ENCODE measurements around the gene ROBO3. TPM values are rescaled to one million over a fixed set of nuclear protein-coding genes. Genes with fewer than 3 reads are reported as not detected.

ROBO3 gene
- total and polyA plus RNA-seq, 2 of the 8 experiments (the other 6 are each of a cell fraction or from before 2014, with no cell fraction given), result 12.1 to 24.6 TPM

DNA sequence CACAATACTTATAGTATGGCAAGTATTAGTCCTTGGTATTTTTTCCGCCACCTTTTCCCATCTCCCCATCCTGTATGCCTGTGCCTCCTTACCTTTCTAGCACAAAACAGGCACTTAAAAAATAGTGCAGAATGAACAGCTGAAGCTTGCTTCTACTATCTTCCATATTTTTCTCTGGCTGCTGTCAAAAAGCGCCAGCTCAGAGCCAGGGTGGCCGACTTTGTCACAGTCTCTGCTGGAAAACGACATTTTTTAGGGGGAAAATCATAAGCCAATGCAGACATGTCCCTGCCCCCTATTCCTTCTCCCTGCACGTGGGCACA lies 26.5 kb upstream of the ROBO3 start:
- peaks cover 0 to 21% (median 7%) of the 10 kb centered on the region in 4 experiments; a peak in 6 of 7 replicates for H3K4me1 ChIP-seq (replicated peaks in 1 of 4; ENCODE audit: control insufficient read depth in 3 of 4, insufficient read depth in 4 of 4, low read length in 3 of 4)
- H3K23me2 ChIP-seq (ENCODE audit: low read depth, low read length), result peaks cover 2% of the 10 kb centered on the region; the same call in 1 of the 2 replicates
- no peak overlapping the region for H4K5ac ChIP-seq (ENCODE audit: insufficient read length, low read depth, low read length)
- TF ChIP-seq, protein P1, sequence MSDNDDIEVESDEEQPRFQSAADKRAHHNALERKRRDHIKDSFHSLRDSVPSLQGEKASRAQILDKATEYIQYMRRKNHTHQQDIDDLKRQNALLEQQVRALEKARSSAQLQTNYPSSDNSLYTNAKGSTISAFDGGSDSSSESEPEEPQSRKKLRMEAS (IDR thresholded peaks at IDR 0.05), result 0 out of 2 replicates have a peak, but pooled peaks have one; percentile 27
- TF ChIP-seq GTF2F1 (IDR thresholded peaks at IDR 0.05; ENCODE audit: borderline replicate concordance, low read depth, low read length), result no peak
- peak; percentile 41; the same call in 1 of the 2 replicates for TF ChIP-seq CBX8 (IDR thresholded peaks at IDR 0.05; ENCODE audit: borderline replicate concordance, low read depth, low read length)
- H4K91ac ChIP-seq (replicated peaks; ENCODE audit: insufficient read length, low read length), result no peak overlapping the region
- H3K4me3 ChIP-seq (ENCODE audit: extremely low read depth in 1 of 4, insufficient read depth in 2 of 4, low read depth in 3 of 4, low read length in 4 of 4), result peak overlapping the region; percentile 11 to 56 (median 24); a peak in 4 of 8 replicates
- DNase-seq (ENCODE audit: low read depth in 1 of 2, low spot score in 2 of 2), result no peak
- no peak for FAIRE-seq
- ChIA-PET POLR2A (ENCODE audit: partially characterized antibody) (interaction anchor here (0.8 to 2.1 kb wide), 4 partner anchors 37 to 78 kb away, joined by 3 to 5 read pairs (median 4); partner anchors contain the start of gene MSANTD2), CTCF (ENCODE audit: partially characterized antibody) (interaction anchor here (0.7 to 8.3 kb wide), 28 partner anchors 9 to 423 kb away, joined by 3 to 108 read pairs (median 8); partner anchors contain the start of genes MSANTD2, NRGN and ROBO3)
- H3K14ac ChIP-seq (ENCODE audit: insufficient read length), result no peak overlapping the region
- peaks cover 9 to 27% of the 10 kb centered on the region in 2 experiments for H4K20me1 ChIP-seq (replicated peaks in 1 of 2; ENCODE audit: control insufficient read depth in 1 of 2, insufficient read depth in 2 of 2, low read length in 2 of 2)
- H3K18ac ChIP-seq (ENCODE audit: extremely low read depth, low read length), result no peak overlapping the region
- no peak overlapping the region for H4K8ac ChIP-seq (ENCODE audit: extremely low read depth, insufficient read depth, low read length)
- peaks cover 59 to 71% (median 65%) of the 10 kb centered on the region in 4 experiments for H3K27me3 ChIP-seq (replicated peaks in 1 of 4; ENCODE audit: control insufficient read depth in 3 of 4, extremely low read depth in 1 of 4, insufficient read depth in 3 of 4, low read length in 3 of 4)
- no peak overlapping the region for H3K56ac ChIP-seq (replicated peaks; ENCODE audit: insufficient read length, low read depth, low read length)
- no peak overlapping the region for H2AFZ ChIP-seq (ENCODE audit: low read length)
- no peaks in the 10 kb centered on the region for H3K79me2 ChIP-seq (ENCODE audit: control insufficient read depth in 1 of 2, insufficient read depth in 2 of 2, low read length in 2 of 2)
- 18% methylated on average over 5 of the region's 5 CpGs; no CpG with 5 or more reads in 1 of the 2 experiments for WGBS, 2 experiments (ENCODE audit: extremely low coverage in 1 of 2, insufficient coverage in 1 of 2, insufficient read length in 1 of 2, insufficient replicate concordance in 2 of 2, low coverage in 1 of 2, low lambda C conversion rate in 2 of 2, missing lambda C conversion rate in 1 of 2)
- H3K23ac ChIP-seq (ENCODE audit: insufficient read length), result no peak overlapping the region
- H2AK5ac ChIP-seq (ENCODE audit: low read depth, low read length), result no peak overlapping the region
- peaks cover 0 to 5% (median 0%) of the 10 kb centered on the region in 4 experiments; a peak in 1 of 8 replicates for H3K36me3 ChIP-seq (ENCODE audit: control insufficient read depth in 2 of 4, insufficient read depth in 4 of 4, low read length in 3 of 4)
- H2BK120ac ChIP-seq (replicated peaks; ENCODE audit: low read depth, low read length), result no peak overlapping the region
- no peak overlapping the region for H2BK20ac ChIP-seq (ENCODE audit: low read length)
- H2BK12ac ChIP-seq (ENCODE audit: low read depth, low read length), result no peak overlapping the region
- peak overlapping the region; percentile 72 to 74 for H3K4me2 ChIP-seq (ENCODE audit: insufficient read depth in 1 of 2, low read depth in 2 of 2, low read length in 2 of 2)
- H2BK5ac ChIP-seq (ENCODE audit: low read depth, low read length), result no peak overlapping the region
- H3K79me1 ChIP-seq (ENCODE audit: low read depth, low read length), result no peaks in the 10 kb centered on the region
- H3K9ac ChIP-seq (replicated peaks in 1 of 4; ENCODE audit: extremely low read depth in 1 of 4, low read depth in 3 of 4, low read length in 3 of 4), result no peak overlapping the region
- no peak overlapping the region for H2BK15ac ChIP-seq (ENCODE audit: low read length)
- H3K27ac ChIP-seq (ENCODE audit: low read depth, low read length), result no peak overlapping the region
- no peak overlapping the region for H3K4ac ChIP-seq (replicated peaks; ENCODE audit: insufficient read length, low read depth, low read length)
- no peaks in the 10 kb centered on the region for H3K9me3 ChIP-seq (ENCODE audit: insufficient read depth in 2 of 2, low read depth in 1 of 2, low read length in 1 of 2)

Measured in H1 (cell line).